ENCODE data around the gene RBM47.
A peak's percentile ranks its signal among the peaks of the same experiment; 100 is the strongest.

RBM47 gene

GRCh38 chr4:40662962-40663604 lies 33.4 kb upstream of the RBM47 start (continued):
- TF ChIP-seq ZNF692 (tag by site-specific recombination; IDR thresholded peaks at IDR 0.05) (no peak), ZNF626 (tag by site-specific recombination; IDR thresholded peaks at IDR 0.05) (no peak), ZNF112 (tag by site-specific recombination; IDR thresholded peaks at IDR 0.05) (peak; percentile 73), MEIS1 (CRISPR knock-in tag; IDR thresholded peaks at IDR 0.05; ENCODE audit: borderline replicate concordance) (no peak), GLI2 (tag by site-specific recombination; IDR thresholded peaks at IDR 0.05; ENCODE audit: borderline replicate concordance, low read depth) (no peak), ZNF585B (tag by site-specific recombination; IDR thresholded peaks at IDR 0.05) (no peak), ZNF169 (tag by site-specific recombination; IDR thresholded peaks at IDR 0.05) (no peak), ZNF529 (tag by site-specific recombination; IDR thresholded peaks at IDR 0.05; ENCODE audit: insufficient replicate concordance) (no peak), ZNF521 (tag by site-specific recombination; IDR thresholded peaks at IDR 0.05) (no peak), EGR2 (tag by site-specific recombination; IDR thresholded peaks at IDR 0.05; ENCODE audit: low read depth) (no peak), SALL2 (tag by site-specific recombination; IDR thresholded peaks at IDR 0.05; ENCODE audit: borderline replicate concordance) (no peak), ZFP69B (tag by site-specific recombination; IDR thresholded peaks at IDR 0.05) (no peak), ZNF658 (tag by site-specific recombination; IDR thresholded peaks at IDR 0.05) (no peak), ZBTB48 (tag by site-specific recombination; IDR thresholded peaks at IDR 0.05) (0 out of 2 replicates have a peak, but pooled peaks have one; percentile 21), ZNF560 (tag by site-specific recombination; IDR thresholded peaks at IDR 0.05; ENCODE audit: borderline replicate concordance) (no peak), ZNF629 (tag by site-specific recombination; IDR thresholded peaks at IDR 0.05) (no peak), TCF7L2 (IDR thresholded peaks at IDR 0.05; ENCODE audit: borderline replicate concordance, low read depth, low read length) (no peak), MYNN (tag by site-specific recombination; IDR thresholded peaks at IDR 0.05; ENCODE audit: borderline replicate concordance) (no peak), KLF7 (tag by site-specific recombination; IDR thresholded peaks at IDR 0.05; ENCODE audit: borderline replicate concordance) (no peak), ZBTB8A (tag by site-specific recombination; IDR thresholded peaks at IDR 0.05) (peak; percentile 70), OVOL3 (tag by site-specific recombination; IDR thresholded peaks at IDR 0.05) (no peak), ZNF561 (tag by site-specific recombination; IDR thresholded peaks at IDR 0.05; ENCODE audit: borderline replicate concordance) (no peak), ZNF248 (tag by site-specific recombination; IDR thresholded peaks at IDR 0.05) (no peak), ZNF600 (tag by site-specific recombination; IDR thresholded peaks at IDR 0.05) (no peak), PRDM2 (tag by site-specific recombination; IDR thresholded peaks at IDR 0.05; ENCODE audit: borderline replicate concordance) (no peak), BCL11B (tag by site-specific recombination; IDR thresholded peaks at IDR 0.05; ENCODE audit: low read depth) (no peak), ZFP3 (tag by site-specific recombination; IDR thresholded peaks at IDR 0.05; ENCODE audit: low read depth) (no peak), ZNF184 (tag by site-specific recombination; IDR thresholded peaks at IDR 0.05) (no peak), ZNF335 (tag by site-specific recombination; conservative IDR thresholded peaks at IDR 0.05) (peak; percentile 6; the same call in 1 of the 2 replicates), PRDM6 (tag by site-specific recombination; IDR thresholded peaks at IDR 0.05) (peak; percentile 70), ZFP41 (tag by site-specific recombination; IDR thresholded peaks at IDR 0.05; ENCODE audit: borderline replicate concordance) (no peak)
